ENCODE measurements around the gene SUPT4H1. TPM values are rescaled to one million over a fixed set of nuclear protein-coding genes. Genes with fewer than 3 reads are reported as not detected.

The SUPT4H1 gene
- total RNA-seq, 1 donor from 2014 or later: 82.1 TPM

DNA sequence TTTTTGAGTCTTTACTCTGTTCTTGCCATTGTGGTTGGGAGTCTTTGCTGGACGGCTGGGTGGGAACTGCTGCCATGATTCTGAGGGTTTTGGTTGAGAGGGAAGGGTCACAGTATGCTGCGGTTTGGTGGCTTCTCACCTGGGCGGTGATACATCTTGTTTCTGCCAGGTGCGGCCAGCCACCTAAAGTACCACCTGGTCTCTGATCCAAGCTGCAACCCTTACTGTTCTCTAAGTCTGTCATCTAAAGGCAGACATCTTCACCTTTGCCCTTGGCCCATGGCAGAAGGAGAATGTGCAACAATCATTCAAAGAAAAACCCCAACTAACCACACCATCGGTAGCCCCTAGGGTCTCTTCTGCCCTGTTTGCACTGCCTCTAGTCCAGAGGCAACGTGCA lies 51.7 kb downstream of the SUPT4H1 start:
- TF ChIP-seq, protein P1, sequence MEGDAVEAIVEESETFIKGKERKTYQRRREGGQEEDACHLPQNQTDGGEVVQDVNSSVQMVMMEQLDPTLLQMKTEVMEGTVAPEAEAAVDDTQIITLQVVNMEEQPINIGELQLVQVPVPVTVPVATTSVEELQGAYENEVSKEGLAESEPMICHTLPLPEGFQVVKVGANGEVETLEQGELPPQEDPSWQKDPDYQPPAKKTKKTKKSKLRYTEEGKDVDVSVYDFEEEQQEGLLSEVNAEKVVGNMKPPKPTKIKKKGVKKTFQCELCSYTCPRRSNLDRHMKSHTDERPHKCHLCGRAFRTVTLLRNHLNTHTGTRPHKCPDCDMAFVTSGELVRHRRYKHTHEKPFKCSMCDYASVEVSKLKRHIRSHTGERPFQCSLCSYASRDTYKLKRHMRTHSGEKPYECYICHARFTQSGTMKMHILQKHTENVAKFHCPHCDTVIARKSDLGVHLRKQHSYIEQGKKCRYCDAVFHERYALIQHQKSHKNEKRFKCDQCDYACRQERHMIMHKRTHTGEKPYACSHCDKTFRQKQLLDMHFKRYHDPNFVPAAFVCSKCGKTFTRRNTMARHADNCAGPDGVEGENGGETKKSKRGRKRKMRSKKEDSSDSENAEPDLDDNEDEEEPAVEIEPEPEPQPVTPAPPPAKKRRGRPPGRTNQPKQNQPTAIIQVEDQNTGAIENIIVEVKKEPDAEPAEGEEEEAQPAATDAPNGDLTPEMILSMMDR (IDR thresholded peaks at IDR 0.05; ENCODE audit: partially characterized antibody, unreplicated experiment): no peak
- H3K4me3 Mint-ChIP-seq (ENCODE audit: unreplicated experiment): no peak overlapping the region
- DNase-seq: peak; percentile 10
- peaks cover 4% of the 10 kb centered on the region for H3K4me1 Mint-ChIP-seq (ENCODE audit: low read depth, unreplicated experiment)
- H3K9me3 Mint-ChIP-seq (ENCODE audit: unreplicated experiment): no peaks in the 10 kb centered on the region
- H3K27ac Mint-ChIP-seq (ENCODE audit: unreplicated experiment): no peak overlapping the region
- H3K27me3 Mint-ChIP-seq (ENCODE audit: unreplicated experiment): no peaks in the 10 kb centered on the region
- H3K36me3 Mint-ChIP-seq (ENCODE audit: unreplicated experiment): no peaks in the 10 kb centered on the region

Small RNA genes within 50 kb of the gene (microRNA-seq; reads per million reads assigned to microRNA genes)
- gene MIR4736 (ENCODE audit: unreplicated experiment): not detected

Other genes starting within 250 kb of the SUPT4H1 start
- gene OR4D1, start 203.8 kb downstream of the SUPT4H1 start, total RNA-seq (ENCODE audit: unreplicated experiment): not detected
- gene OR4D2, start 185.2 kb downstream of the SUPT4H1 start, total RNA-seq (ENCODE audit: unreplicated experiment): not detected
- not detected for gene EPX, start 159.5 kb downstream of the SUPT4H1 start, total RNA-seq (ENCODE audit: unreplicated experiment)
- 41.8 TPM for gene MKS1, start 132.9 kb downstream of the SUPT4H1 start, total RNA-seq (ENCODE audit: unreplicated experiment)
- not detected for gene LPO, start 113.6 kb downstream of the SUPT4H1 start, total RNA-seq (ENCODE audit: unreplicated experiment)
- gene MPO, start 71.3 kb downstream of the SUPT4H1 start, total RNA-seq (ENCODE audit: unreplicated experiment): not detected
- 39.7 TPM for gene TSPOAP1, start 23.4 kb downstream of the SUPT4H1 start, total RNA-seq (ENCODE audit: unreplicated experiment)
- gene RNF43, start 65.3 kb upstream of the SUPT4H1 start, total RNA-seq (ENCODE audit: unreplicated experiment): not detected
- gene HSF5, start 136.2 kb upstream of the SUPT4H1 start, total RNA-seq (ENCODE audit: unreplicated experiment): 0.10 TPM
- gene MTMR4, start 162.4 kb upstream of the SUPT4H1 start, total RNA-seq (ENCODE audit: unreplicated experiment): 152 TPM

Data from glutamatergic neuron (in vitro differentiated cells).